ENCODE measurements around the gene YTHDC2. TPM values are rescaled to one million over a fixed set of nuclear protein-coding genes. Genes with fewer than 3 reads are reported as not detected.
A peak's percentile ranks its signal among the peaks of the same experiment; 100 is the strongest.

Gene YTHDC2
- 10 to 100 TPM; 20.8 to 36.9 TPM for total RNA-seq

GRCh38 chr5:113513384-113514288 lies at the start of gene YTHDC2:
Gene YTHDC2 (plus strand): TSS chr5:113513694. CDS start chr5:113513896, 202 bp downstream.
- Histone ChIP-seq H3K4me3 (peak within 1 kb of the TSS; percentile 54 to 64), H3K36me3 (replicated peaks in 1 of 2; ENCODE audit: insufficient read depth in 1 of 2, low read depth in 2 of 2) (no peaks in the 10 kb centered on the region), H3K9me3 (no peaks in the 10 kb centered on the region), H3K27me3 (no peaks in the 10 kb centered on the region), H3K4me1 (peaks cover 9% of the 10 kb centered on the region), H3K27ac (peak within 1 kb of the TSS; percentile 85 to 93 (median 88))
- peak; percentile 97 for ATAC-seq
- peak; percentile 85 to 89 (median 87) for DNase-seq
- 1 to 4% methylated on average over 19 to 70 of the region's 72 CpGs for WGBS, 2 donors
- TF ChIP-seq CTCF (IDR thresholded peaks at IDR 0.05), result peak in 4 of 7 experiments; percentile 20 to 28 (median 25)
- peak; percentile 55 to 84 (median 78) for TF ChIP-seq POLR2A (IDR thresholded peaks at IDR 0.05)
- intact Hi-C loops (cut with DNase I), result no loop called here

GRCh38 chr5:113474100-113474728 lies 39.3 kb upstream of the YTHDC2 start:
- no peaks in the 10 kb centered on the region for H3K36me3 ChIP-seq (replicated peaks in 1 of 2; ENCODE audit: insufficient read depth in 1 of 2, low read depth in 2 of 2)
- ATAC-seq, result no peak
- DNase-seq, result no peak

GRCh38 chr5:113478691-113479090 lies 34.8 kb upstream of the YTHDC2 start:
- 33 to 41% methylated on average over 3 of the region's 3 CpGs for WGBS, 2 donors
- intact Hi-C loops (cut with DNase I), result no loop called here
- Histone ChIP-seq H3K27ac (no peak overlapping the region), H3K36me3 (replicated peaks in 1 of 2; ENCODE audit: insufficient read depth in 1 of 2, low read depth in 2 of 2) (no peaks in the 10 kb centered on the region), H3K9me3 (no peaks in the 10 kb centered on the region), H3K4me3 (no peak overlapping the region), H3K27me3 (no peaks in the 10 kb centered on the region), H3K4me1 (no peaks in the 10 kb centered on the region)
- ATAC-seq (no peak), DNase-seq (no peak)
- no peak for TF ChIP-seq POLR2A (IDR thresholded peaks at IDR 0.05)
- TF ChIP-seq CTCF (IDR thresholded peaks at IDR 0.05), result no peak

More at GRCh38 chr5:113474100-113474728, 39.3 kb upstream of the YTHDC2 start:
- intact Hi-C loops (cut with DNase I), result no loop called here
- H3K9me3 ChIP-seq, result no peaks in the 10 kb centered on the region
- 38 to 46% methylated on average over 5 of the region's 5 CpGs for WGBS, 2 donors
- no peaks in the 10 kb centered on the region for H3K4me1 ChIP-seq
- no peak for TF ChIP-seq POLR2A (IDR thresholded peaks at IDR 0.05)
- no peak for TF ChIP-seq CTCF (IDR thresholded peaks at IDR 0.05)
- H3K27ac ChIP-seq, result no peak overlapping the region
- no peak overlapping the region for H3K4me3 ChIP-seq
- no peaks in the 10 kb centered on the region for H3K27me3 ChIP-seq

- TF ChIP-seq POLR2A (IDR thresholded peaks at IDR 0.05), result no peak
- no peak for TF ChIP-seq CTCF (IDR thresholded peaks at IDR 0.05)
- no peaks in the 10 kb centered on the region for H3K27me3 ChIP-seq
- H3K4me3 ChIP-seq, result no peak overlapping the region
- H3K9me3 ChIP-seq, result no peaks in the 10 kb centered on the region
- no peaks in the 10 kb centered on the region for H3K36me3 ChIP-seq (replicated peaks in 1 of 2; ENCODE audit: insufficient read depth in 1 of 2, low read depth in 2 of 2)
- DNase-seq (no peak), ATAC-seq (no peak)
- intact Hi-C loops (cut with DNase I), result no loop called here
- H3K27ac ChIP-seq, result no peak overlapping the region
- 55 to 58% methylated on average over 5 of the region's 5 CpGs for WGBS, 2 donors
- H3K4me1 ChIP-seq, result no peaks in the 10 kb centered on the region
Observed at GRCh38 chr5:113480243-113480642, 33.3 kb upstream of the YTHDC2 start.
